Stimulated activated CD8-positive, alpha-beta memory T cell treated with anti-CD3 and anti-CD28 coated beads, Interleukin-7, amount 100 ng/mL, for 1 hour (primary cell): ENCODE results near the gene UBXN4.
"Not testable (repeated sequence)": the region's sequence is repeated elsewhere in the genome, so short reads cannot be mapped to it uniquely, and the experiment has no call there.

Experiments
- DNase-seq, 2 donors: peaks; one replicate each; pipeline ENCODE4 v3.0.0-alpha.2; 2020; ENCODE audit warnings: low read depth in 2 of 2

The UBXN4 gene, protein sequence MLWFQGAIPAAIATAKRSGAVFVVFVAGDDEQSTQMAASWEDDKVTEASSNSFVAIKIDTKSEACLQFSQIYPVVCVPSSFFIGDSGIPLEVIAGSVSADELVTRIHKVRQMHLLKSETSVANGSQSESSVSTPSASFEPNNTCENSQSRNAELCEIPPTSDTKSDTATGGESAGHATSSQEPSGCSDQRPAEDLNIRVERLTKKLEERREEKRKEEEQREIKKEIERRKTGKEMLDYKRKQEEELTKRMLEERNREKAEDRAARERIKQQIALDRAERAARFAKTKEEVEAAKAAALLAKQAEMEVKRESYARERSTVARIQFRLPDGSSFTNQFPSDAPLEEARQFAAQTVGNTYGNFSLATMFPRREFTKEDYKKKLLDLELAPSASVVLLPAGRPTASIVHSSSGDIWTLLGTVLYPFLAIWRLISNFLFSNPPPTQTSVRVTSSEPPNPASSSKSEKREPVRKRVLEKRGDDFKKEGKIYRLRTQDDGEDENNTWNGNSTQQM

GRCh38 chr2:135741395-135742324 is at the start of gene UBXN4:
Gene UBXN4, plus strand, starts transcription at chr2:135741855. Its CDS starts 75 bp downstream, at chr2:135741930.
- peak; percentile 87 to 88 for DNase-seq

GRCh38 chr2:135694711-135695110 is 46.9 kb upstream of the UBXN4 start:
- no peak for DNase-seq

- no peak for DNase-seq
Observed at GRCh38 chr2:135698838-135699237, 42.8 kb upstream of the UBXN4 start.

DNA sequence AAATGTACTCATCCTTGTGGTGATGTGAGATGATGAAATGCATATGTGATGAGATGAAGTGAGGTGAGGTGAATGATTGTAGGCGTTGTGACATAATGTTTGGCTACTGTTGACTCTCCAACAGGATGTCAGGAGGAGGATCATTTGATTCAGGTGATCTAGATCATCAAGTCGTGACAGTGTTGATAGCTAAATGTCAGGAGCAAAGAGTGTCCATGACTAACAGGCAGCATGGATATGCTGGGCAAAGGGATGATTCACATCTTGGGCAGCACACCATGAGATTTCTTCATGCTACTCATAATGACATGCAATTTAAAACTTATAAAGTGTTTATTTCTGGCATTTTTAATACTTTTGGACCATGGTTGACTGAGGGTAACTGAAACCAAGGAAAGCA is 40.2 kb upstream of the UBXN4 start:
- no peak for DNase-seq

DNA sequence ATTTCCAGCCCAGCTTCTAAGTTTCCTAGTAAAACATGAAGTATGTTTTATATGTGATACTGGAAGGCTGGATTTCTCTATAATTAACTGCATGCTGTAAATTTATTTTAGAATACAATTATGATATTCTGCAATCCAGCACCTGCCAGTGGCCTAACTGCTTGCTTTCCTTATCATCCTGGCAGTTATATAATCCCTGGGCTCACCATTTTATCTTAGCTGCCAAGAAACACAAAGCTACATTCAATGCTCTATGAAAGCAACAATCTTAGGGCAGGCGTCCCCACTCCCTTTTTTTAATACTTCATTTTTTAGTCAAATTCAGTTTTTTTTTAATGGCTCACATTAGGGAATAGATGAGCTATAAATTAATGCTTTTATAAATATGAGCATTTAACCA is 38.4 kb upstream of the UBXN4 start:
- DNase-seq, result no peak

GRCh38 chr2:135704075-135704474 is 37.6 kb upstream of the UBXN4 start:
- not testable (repeated sequence) for DNase-seq

DNA sequence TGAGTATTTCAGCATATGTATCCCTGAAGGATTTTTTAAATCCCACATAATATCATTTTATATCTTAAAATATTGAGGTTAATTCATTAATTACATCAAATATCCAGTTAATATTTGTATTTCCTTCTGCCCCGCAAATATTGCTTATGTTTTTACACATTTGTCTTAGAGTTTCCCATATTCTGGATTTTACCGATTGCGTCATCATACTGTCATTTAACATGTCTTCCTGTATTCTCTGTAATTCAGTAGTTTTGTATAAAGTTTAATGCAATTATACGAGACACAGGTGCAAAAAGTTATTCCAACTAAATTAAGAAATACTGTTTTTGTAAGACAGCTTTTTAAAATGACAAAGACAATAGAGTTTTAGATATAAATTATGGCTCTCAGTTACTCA is 33.5 kb upstream of the UBXN4 start:
- no peak for DNase-seq

- peak; percentile 45 to 61 for DNase-seq
Observed at GRCh38 chr2:135709992-135710391, 31.7 kb upstream of the UBXN4 start.

- DNase-seq, result not testable (repeated sequence)
Observed at GRCh38 chr2:135715086-135715485, 26.6 kb upstream of the UBXN4 start.

DNA sequence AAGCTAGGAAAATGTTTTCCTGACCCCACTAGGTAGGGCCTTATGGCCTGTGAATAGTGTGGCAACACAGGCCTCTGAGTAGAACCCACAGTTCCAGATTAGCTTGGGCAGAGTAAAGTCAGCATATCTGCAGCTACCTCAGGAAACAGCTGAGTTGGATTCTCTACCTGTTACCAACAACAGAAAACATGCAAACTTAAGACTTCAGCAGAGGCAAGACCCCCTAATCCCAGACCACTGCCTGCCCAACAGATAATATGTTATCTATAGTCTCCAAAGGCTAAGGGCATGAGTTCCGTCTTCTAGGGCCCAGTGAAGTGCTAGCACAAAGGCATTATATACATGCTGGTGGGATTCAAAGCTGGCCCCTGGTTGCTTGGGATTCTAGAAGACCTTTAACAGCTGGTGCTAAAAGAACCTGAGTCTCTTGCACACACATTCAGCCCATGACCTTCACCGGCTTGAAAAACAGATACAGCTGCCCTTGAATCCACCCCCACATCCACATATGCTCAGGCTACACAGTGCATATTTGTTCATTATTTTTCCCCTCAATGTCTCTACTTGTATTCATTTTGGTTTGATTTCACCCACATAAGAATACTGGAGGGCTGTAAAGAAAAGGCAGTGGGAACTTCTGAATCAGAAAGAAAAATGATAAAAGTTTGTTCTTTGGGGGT is 13.5 kb upstream of the UBXN4 start:
- DNase-seq, result no peak

GRCh38 chr2:135732561-135732960 is 9.1 kb upstream of the UBXN4 start:
- DNase-seq, result no peak

DNA sequence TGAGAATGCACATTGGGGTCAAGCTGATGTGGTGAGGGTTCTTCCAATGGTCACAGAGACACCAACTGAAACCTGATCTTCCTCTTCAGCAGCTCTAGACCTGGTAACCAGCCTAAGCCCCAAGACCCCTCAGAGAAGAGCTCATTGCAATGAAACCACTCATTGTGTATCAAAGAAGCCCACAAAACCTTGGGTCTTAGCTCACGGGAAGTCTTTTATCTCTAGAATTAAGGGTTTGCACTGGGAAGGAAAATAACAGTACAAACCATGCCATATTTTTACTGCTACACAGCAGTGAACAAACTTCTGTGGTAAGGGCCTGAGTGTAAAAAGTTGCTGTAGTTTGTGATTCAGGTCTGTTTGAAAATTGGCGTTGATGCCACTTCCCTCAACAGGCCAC is 8.6 kb upstream of the UBXN4 start:
- no peak for DNase-seq

DNA sequence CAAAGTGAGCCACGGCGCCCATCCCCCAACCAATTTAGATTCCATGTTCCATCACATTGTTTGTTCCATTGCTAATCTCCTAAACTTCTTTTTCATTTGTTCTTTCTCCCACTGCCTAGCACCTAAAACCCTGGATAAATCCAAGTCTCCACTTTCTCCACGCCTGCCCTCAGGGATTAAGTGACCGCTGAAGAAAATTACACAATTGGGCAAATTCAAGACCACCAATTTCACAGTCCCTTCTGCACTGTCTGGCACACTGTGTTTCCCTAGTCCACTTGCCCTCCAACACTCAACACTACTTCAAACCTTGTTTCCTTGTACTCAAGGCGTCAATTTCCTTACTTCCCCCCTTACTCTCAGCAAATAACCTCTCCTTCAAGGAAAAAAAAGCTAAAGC is 5.1 kb upstream of the UBXN4 start:
- no peak for DNase-seq

DNA sequence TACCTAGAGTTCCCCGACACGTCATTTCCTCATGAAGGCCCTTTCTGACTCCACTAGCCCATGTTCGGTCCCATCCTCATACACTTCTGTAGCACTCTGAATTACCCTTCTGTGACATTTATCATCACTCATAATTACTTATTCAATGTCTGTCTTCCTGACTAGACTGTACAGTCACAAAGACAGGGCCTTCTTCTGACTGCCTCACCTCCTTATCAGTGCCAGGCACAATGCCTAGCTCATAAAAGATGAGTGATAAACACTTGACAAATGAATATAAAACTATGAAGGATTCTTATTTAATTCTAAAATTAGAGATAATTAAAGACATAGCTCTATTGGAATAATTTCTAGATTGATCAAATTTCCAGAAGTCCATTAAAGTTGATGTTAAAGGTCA is 1.4 kb upstream of the UBXN4 start:
- no peak for DNase-seq

GRCh38 chr2:135741043-135741394 is 636 bp upstream of the UBXN4 start:
- no peak for DNase-seq

DNA sequence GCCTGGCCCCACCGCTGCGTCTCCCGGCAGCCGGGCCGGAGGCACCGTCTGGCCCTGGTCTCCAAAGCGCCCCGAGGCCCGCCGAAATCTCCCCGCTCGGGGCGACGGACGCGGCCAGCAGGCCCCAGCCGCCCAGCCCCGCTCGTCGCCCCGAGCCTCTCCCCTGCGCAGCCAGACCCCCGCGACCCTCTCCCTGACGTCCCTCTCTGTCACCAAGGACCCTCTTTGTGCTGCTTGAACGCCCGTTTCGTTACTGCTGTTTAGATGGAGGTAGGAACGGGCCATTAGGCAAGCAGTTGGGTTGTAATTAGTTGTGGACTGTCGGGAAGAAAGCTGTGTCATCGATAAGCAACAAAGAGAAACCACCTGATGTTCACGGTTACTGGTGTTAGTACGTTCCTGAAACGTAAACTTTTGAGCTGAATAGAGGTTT is 686 bp downstream of the UBXN4 start:
- DNase-seq, result peak; percentile 1 to 7

DNA sequence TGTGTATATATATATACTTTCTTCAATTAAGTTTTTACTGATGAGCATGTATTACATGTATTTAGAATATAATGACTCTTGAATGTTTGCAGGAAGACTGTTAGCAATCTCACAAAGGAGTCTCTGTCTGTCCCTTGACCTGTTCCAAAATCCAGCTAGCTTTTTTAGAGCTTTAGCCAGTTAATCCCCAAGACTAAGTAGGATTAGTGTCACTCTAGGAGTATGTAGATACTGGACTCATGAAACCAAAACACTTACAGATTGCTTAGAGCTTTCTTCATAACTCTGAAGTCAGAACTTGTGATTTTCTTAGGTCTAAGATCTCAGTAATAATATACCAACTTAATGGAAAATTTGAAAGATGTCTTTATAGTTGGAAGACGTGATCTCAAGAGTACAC is 2.2 kb downstream of the UBXN4 start:
- DNase-seq, result no peak

- DNase-seq, result no peak
Observed at GRCh38 chr2:135744760-135745314, 3.2 kb downstream of the UBXN4 start.

DNA sequence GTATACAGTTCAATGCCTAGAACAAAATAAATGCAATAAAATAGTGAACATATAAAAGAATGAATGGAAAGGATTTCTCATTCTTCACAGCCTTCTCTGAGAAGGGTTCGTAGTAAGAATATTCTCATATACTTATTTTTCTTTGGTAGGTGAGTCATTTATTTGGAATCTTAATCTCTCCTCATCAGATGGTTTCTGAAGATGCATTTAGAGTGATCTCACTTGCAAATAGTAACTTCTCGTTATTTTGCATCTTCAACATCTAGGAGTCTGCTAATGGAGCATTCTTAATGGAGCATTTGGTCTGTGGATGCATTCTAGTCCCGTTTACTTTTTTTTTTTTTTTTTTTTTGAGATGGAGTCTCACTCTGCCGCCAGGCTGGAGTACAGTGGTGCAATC is 3.9 kb downstream of the UBXN4 start:
- DNase-seq, result no peak

GRCh38 chr2:135755573-135755972 is 13.9 kb downstream of the UBXN4 start:
- no peak for DNase-seq

DNA sequence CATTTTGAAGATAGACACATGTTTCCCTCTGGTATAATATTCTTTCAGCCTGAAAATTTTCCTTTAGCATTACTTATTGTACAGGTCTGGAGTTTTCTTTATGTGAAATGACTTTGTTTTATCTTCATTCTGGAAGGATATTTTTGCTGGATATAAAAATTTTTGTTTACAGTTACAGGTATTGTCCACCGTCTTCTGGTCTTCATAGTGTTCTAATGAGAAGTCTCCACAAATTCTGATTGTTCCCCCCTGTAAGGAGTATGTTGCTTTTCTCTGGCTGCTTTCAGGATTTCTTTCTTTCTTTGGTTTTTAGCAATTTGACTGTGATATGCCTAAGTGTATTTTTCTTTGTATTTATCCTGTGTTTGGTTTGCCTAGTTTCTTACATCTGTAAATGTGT is 15.0 kb downstream of the UBXN4 start:
- no peak for DNase-seq

DNA sequence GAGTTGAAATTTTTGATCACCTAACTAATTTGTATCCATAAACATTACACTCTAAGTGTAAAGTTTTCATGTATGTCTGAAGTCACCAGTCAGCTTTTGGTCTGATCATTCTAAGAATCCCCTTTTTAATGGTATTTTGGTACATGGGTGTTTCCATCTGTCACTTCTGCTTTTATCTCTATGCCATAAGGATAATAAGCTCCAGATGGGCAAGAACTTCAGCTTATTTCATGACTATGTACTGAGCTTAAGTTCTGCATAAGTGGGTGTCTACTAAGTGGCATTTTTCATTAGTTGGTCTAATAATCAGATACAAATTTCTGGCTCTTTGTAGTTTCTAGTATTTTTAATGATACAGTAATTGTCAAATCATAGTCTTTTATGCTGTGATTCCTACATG is 20.4 kb downstream of the UBXN4 start:
- DNase-seq, result no peak
